Stimulated activated CD8-positive, alpha-beta memory T cell treated with anti-CD3 and anti-CD28 coated beads, Interleukin-4, amount 100 ng/mL, for 48 hours (primary cell): ENCODE results near the gene AOC2.
"Not testable (repeated sequence)": the region's sequence is repeated elsewhere in the genome, so short reads cannot be mapped to it uniquely, and the experiment has no call there.

ENCODE experiments used
- DNase-seq: peaks from one replicate; pipeline ENCODE4 v3.0.0-alpha.2; 2020

AOC2 gene

DNA sequence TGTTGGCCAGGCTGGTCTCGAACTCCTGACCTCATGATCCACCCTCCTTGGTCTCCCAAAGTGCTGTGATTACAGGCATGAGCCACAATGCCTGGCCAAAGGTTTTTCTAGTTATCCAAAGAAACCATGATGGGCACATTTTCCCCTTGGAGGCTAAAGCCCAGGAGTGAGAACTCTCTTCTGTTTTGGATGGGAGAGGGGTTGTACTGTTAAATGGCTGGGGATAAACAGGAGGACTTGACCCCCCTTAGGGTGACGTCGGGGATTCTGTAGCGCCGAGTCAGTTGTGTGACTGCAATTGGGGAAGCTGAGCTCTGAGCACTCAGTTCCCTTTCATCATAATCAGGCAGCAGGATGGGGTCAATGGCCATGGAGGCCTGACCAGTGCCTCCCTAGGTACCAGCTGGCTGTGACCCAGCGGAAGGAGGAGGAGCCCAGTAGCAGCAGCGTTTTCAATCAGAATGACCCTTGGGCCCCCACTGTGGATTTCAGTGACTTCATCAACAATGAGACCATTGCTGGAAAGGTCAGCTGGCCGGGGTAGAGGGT is 10.7 kb downstream of the AOC2 start:
- no peak for DNase-seq

DNA sequence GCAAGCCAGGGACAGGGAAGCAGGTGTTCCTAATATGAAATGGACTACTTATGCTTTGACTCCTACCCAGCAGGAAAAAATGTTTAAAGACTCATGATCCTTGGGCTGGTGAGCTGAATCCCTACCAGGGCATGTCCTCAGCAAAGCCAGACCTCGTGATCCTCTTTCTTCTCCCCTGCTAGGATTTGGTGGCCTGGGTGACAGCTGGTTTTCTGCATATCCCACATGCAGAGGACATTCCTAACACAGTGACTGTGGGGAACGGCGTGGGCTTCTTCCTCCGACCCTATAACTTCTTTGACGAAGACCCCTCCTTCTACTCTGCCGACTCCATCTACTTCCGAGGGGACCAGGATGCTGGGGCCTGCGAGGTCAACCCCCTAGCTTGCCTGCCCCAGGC is 11.7 kb downstream of the AOC2 start:
- not testable (repeated sequence) for DNase-seq

DNA sequence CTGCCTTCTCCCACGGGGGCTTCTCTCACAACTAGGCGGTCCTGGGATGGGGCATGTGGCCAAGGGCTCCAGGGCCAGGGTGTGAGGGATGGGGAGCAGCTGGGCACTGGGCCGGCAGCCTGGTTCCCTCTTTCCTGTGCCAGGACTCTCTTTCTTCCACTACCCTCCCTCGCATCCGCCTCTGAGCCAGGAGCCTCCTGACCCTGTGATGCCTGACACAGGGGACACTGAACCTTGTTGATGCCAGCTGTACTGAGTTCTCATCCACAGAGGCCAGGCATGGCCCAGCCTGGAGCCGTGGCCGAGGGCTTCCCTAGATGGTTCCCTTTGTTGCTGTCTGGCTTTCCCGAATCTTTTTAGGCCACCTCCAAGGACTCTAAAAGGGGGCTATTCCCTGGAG is 12.1 kb downstream of the AOC2 start:
- DNase-seq, result not testable (repeated sequence)

DNA sequence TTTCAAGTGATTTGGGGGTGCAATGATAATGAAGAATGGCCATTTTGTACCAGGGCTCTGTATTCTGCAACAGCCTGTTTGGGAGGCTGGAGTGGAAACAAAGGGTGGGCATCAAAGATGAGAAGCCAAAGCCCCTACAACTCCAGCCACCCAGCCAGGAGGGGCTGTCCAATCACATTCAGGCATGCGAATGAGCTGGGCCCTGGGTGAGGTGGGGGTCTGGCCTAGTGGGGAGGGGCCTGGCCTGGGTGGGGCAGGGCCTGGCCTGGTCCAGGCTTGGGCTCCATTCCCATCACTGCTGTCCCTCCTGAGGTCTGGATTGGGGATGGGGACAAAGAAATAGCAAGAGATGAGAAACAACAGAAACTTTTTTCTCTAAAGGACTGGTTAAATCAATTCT is 13.0 kb downstream of the AOC2 start:
- DNase-seq, result no peak

DNA sequence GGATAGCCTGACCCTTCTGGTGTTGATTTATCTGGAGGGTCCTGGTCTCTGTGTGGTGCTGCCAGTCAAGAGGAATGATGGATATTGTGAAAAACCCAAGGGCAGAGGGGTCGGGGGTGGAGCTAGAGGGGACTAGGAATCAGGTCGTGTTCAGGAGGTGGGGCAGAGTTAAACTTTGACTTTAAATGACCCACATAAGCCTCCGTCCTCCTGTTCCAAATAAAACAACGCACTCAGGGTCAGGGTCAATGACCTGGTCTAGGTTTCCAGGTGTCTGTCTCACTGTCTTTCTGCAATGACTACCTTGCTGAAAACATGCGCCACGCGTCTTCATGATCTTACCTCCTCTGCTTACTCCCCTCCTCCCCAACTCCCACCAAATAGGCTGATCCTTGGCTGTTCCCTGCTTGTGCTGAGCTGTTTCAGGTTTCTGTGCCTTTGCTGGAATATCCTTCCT is 21.3 kb downstream of the AOC2 start:
- no peak for DNase-seq

DNA sequence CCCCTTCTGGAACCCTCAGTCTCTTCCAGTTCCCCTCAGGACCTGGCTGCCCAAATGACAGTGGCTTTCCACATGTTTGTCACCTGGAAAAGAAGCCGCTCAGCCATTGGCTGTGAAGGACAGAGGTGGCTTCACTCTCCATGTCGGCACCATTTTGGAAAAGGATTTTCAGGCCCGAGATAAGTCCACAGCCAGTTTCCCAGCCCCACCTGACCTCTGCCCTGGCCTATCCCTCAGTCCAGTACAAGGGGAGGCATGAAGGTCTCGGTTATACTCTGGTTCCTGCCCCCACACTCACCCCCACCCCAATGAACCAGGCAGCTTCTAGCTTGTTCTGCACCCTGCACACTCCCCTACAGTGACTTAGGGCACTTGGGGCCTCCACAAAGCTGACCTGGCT is 21.8 kb downstream of the AOC2 start:
- no peak for DNase-seq

DNA sequence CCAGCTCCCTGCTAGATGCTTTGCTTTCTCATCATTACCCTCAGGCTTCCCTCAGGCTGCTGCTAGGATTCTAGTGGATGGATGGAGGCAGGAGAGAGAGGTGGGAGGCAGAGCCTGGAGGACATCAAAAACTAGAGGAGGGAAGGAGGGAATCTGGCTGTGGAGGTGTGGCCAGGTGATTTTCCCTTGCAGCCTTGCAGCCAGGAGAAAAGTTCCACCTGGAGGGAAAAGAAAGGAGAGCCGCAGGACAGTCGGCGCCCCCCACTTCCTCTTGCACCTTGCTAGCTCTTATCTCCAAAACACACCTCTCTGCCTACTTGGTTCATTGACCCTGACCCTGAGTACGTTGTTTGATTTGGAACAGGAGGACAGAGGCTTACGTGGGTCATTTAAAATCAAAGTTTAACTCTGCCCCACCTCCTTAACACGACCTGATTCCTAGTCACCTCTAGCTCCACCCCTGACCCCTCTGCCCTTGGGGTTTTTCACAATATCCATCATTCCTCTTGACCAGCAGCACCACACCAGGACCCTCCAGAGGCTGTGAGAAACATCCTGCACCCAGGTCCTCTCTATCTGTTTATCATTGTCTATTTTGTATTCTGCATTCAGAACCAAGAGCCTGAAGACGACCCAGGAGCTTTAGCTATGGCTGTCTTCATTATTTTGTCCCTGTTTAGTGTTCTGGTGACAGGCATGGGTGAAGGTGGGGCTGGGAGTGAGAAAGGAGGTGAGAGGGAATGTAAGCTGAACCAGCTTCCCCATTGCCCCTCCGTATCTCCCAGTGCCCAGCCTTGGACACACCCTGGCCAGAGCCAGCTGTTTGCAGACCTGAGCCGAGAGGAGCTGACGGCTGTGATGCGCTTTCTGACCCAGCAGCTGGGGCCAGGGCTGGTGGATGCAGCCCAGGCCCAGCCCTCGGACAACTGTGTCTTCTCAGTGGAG is 22.5 kb downstream of the AOC2 start:
- DNase-seq, result no peak

DNA sequence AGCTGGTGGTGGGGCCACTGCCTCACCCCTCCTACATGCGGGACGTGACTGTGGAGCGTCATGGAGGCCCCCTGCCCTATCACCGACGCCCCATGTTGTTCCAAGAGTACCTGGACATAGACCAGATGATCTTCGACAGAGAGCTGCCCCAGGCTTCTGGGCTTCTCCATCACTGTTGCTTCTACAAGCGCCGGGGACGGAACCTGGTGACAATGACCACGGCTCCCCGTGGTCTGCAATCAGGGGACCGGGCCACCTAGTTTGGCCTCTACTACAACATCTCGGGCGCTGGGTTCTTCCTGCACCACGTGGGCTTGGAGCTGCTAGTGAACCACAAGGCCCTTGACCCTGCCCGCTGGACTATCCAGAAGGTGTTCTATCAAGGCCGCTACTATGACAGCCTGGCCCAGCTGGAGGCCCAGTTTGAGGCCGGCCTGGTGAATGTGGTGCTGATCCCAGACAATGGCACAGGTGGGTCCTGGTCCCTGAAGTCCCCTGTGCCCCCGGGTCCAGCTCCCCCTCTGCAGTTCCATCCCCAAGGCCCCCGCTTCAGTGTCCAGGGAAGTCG is 23.4 kb downstream of the AOC2 start:
- not testable (repeated sequence) for DNase-seq

DNA sequence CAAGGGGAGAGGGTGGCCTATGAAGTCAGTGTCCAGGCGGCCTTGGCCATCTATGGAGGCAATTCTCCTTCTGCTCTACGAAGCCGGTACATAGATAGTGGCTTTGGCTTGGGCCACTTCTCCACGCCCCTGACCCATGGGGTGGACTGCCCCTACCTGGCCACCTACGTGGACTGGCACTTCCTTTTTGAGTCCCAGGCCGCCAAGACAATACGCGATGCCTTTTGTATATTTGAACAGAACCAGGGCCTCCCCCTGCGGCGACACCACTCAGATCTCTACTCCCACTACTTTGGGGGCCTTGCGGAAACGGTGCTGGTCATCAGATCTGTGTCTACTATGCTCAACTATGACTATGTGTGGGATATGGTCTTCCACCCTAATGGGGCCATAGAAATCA is 24.0 kb downstream of the AOC2 start:
- DNase-seq, result no peak

DNA sequence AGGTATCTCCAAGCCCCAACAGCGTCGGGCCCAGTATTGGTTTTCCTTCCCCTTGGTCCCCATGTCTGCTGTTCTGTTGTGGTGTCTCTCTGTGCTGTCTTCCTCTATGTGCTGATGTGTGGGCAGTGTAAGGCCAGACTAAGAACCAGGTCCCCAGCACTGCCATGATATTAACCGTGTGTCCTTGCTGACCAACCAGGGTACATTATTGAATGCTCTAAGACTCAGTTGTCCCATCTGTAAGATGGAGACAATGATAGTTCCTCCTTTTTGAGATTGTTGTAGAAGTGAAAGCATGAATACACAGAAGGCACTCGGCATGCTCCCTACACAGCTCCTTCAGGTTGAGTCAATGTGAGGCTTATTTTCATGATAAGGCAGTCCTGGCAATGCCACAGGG is 27.3 kb downstream of the AOC2 start:
- no peak for DNase-seq

DNA sequence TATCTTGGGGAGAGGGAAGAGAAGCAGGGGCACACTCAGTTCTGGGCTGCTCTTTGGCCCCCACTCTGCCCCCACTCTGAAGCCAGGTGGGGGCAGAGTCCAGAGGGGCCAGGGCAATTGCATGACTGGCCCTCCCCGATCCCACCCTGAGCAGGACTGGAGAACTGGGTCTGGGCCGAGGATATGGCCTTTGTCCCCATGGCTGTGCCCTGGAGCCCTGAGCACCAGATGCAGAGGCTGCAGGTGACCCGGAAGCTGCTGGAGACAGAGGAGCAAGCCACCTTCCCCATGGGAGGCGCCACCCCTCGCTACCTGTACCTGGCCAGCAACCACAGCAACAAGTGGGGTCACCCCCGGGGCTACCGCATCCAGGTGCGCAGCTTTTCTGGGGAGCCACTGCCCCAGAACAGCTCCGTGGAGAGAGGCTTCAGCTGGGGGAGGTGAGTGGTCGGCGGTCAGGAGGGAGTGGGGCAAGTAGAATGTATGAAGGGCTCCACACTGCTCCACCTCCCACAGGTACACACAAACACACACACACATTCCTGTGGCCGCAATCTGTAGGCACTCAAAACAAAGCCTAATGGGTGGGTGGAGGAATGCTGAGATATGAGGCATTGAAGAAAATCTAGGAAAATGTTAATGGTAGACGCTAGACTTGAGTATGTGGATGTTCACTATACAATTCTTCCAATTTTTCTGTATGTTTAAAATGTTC is 28.0 kb downstream of the AOC2 start:
- DNase-seq, result no peak

DNA sequence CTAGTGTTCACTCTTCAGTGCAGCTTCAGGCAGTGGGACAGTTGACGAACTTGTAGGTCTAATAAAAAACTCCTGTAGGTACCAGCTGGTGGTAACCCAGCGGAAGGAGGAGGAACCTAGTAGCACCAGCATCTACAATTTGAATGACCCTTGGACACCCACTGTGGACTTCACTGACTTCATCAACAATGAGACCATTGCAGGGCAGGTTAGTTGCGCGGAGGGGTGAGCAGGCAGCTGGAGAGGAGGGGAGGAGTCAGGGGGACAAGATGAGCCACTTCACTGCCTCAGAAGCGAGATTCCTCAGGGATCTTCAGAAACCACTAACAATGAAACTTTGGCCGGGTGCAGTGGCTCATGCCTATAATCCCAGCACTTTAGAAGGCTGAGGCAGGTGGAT is 28.9 kb downstream of the AOC2 start:
- DNase-seq, result no peak

DNA sequence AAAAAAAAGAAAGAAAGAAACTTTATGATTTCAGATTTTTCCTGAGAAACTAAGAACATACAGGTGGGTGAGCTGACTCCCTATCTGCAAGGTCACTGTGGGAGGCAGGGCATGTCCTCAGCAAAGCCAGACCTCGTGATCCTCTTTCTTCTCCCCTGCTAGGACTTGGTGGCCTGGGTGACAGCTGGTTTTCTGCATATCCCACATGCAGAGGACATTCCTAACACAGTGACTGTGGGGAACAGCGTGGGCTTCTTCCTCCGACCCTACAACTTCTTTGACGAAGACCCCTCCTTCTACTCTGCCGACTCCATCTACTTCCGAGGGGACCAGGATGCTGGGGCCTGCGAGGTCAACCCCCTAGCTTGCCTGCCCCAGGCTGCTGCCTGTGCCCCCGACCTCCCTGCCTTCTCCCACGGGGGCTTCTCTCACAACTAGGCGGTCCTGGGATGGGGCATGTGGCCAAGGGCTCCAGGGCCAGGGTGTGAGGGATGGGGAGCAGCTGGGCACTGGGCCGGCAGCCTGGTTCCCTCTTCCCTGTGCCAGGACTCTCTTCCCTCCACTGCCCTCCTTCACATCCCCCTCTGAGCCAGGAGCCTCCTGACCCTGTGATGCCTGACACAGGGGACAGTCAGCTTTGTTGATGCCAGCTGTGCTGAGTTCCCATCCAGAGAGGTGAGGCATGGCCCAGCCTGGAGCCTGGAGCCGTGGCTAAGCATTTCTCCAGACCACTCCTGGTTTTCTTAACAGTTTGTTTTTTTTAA is 29.7 kb downstream of the AOC2 start:
- DNase-seq, result not testable (repeated sequence)

DNA sequence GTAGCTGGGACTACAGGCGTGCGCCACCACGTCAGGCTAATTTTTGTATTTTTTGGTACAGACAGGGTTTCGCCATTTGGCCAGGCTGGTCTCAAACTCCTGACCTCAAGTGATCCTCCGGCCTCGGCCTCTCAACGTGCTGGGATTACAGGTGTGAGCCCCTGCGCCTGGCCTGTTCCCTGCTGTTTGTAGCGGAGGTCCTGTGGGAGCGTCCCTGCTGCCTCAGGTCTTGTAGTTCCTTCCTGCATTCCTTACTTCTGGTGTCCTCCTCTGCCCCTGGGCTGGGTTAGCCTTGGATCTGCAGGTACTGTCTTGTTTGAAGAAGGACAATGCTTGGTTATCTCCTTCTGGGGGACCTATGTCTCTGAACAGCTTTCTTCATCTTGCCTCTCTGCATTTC is 32.7 kb downstream of the AOC2 start:
- DNase-seq, result no peak

DNA sequence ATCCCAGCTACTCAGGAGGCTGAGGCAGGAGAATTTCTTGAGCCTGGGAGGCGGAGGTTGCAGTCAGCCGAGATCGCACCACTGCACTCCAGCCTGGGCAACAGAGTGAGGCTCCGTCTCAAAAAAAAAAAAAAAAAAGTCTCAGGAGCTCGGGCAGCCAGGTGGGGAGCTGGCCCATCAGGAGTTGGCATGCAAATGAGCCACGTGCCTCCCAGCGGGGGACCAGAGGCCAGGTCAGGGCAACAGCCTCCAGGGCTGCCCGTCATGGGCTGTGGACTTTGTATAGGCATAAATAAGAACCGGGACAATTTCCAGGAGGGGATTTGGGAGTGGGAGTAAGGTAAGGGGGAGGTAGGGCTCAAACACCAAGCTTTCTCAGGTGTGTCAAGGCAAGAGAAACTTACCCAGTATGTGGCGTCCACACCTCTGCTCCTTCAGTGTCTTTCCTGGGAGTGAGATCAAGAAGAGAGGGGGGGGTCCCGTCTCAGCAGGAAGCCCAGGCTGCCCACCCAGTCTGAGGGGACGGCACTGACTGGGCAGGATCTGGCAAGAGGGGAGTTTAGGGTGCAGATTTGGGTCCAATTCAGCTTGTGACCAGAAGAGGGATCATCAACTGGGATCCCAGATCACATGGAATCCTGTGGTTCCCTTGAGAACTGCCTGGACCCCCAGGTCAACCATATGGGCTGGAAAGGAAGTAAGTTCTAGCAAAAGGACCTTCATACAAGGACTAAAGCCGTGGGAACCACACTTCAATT is 33.9 kb downstream of the AOC2 start:
- DNase-seq, result no peak

DNA sequence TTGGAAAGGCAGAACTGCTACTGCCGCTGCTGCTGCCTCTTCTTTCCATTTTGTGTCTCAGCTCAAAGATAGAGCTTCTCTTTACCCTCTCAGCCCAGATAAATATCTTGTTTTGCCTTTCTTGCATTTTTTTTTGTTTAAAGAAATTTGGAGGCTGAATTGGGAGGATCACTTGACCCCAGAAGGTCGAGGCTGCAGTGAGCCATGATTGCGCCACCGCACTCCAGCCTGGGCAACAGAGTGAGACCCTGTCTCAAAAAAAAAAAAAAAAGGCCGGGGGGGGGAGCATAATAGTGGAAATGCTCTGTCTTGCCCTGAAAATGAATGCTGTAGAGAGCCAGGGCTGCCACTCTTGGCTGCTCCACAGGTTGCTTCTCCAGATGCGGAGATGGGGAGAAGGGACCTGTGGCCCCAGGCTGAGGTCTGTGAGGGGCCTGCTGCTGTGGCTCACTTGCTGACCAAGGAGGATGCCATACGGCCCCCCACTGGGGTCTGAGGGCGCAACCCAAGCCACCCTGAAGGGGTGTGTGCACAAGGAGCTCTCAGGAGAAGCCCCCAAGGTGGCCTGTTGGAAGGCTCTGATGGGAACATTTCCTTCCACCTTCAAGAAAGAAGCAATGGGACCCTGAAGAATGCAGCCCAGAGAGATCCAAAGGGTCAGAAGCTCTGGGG is 34.7 kb downstream of the AOC2 start:
- DNase-seq, result no peak

DNA sequence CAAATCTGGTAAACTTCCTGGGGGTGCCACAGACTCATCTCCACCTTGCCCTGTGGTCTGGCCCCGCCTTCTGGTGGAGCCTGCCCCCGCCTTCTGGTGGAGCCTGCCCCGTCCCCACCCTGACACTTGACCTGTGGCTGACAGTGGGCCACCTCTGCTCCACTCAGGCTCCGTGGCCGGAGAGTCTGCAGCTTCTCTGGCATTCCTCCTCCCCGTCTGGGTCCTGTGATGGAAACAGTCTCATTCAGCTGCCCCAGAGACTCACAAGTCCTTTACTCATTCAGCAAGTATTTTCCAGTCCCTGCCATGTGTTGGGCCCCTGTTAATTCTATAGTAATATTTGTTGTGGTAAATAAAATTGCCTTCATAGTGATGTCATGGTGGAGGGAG is 35.2 kb downstream of the AOC2 start:
- no peak for DNase-seq

DNA sequence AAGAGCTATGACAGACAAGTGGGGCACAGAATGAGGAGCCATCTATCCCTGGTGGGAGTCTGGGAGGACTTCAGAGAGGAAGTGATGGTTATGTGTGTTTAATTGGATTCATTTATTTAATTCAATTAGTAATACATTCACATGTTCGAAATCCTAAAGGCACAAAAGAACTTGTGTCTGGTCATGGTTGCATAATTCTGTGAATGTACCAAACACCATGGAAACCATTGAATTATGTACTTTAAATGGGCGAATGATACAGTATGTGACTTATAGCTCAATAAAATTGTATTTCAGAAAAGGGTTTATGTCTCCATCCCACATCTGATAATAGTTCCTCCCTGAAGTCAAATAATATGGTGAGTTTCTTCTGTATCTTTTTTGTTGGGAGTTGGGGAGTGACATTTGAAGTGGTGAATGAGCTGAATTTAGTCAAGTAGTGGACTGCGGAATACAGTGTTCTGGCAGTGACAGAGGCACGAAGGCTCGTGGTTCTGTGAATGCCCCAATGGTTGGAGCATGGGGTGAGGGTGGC is 36.5 kb downstream of the AOC2 start:
- DNase-seq, result no peak

DNA sequence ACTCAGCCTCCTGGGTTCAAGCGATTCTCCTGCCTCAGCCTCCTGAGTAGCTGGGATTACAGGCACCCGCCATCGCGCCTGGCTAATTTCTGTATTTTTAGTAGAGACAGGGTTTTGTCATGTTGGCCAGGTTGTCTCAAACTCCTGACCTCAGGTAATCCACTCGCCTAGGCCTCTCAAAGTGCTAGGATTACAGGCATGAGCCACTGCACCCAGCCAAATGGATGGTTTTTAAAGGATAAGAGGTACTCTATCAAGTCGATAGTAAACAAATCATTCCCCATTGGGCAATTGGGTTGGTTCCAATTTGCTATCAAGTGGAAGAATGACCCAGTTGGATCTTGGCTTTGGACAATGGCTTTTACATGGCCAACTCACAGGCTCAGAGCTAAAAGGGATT is 37.3 kb downstream of the AOC2 start:
- DNase-seq, result not testable (repeated sequence)

DNA sequence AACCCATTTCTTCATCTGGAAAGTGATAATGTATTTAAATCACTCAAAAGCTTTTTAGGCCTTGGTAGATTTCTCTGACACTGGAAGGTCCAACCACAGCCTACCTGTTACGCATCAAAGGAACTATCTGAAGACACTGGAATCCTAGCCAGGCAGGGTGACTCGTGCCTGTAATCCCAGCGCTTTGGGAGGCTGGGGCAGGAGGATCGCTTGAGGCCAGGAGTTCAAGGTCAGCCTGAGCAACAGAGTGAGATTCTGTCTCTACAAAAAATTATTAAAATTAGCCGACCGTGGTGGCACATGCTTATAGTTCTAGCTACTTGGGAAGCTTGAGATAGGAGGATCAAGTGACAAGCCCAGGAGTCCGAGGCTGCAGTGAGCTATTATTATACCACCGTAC is 37.8 kb downstream of the AOC2 start:
- no peak for DNase-seq
